Measurements from ENCODE around the gene SCN7A. TPM values are rescaled to one million over a fixed set of nuclear protein-coding genes. Genes with fewer than 3 reads are reported as not detected.
"Not testable (repeated sequence)": the region's sequence is repeated elsewhere in the genome, so short reads cannot be mapped to it uniquely, and the experiment has no call there.

The SCN7A gene
- total and polyA plus RNA-seq, 4 donors = under 0.01 to 5.0 (median 3.6) TPM; not detected in 1

DNA sequence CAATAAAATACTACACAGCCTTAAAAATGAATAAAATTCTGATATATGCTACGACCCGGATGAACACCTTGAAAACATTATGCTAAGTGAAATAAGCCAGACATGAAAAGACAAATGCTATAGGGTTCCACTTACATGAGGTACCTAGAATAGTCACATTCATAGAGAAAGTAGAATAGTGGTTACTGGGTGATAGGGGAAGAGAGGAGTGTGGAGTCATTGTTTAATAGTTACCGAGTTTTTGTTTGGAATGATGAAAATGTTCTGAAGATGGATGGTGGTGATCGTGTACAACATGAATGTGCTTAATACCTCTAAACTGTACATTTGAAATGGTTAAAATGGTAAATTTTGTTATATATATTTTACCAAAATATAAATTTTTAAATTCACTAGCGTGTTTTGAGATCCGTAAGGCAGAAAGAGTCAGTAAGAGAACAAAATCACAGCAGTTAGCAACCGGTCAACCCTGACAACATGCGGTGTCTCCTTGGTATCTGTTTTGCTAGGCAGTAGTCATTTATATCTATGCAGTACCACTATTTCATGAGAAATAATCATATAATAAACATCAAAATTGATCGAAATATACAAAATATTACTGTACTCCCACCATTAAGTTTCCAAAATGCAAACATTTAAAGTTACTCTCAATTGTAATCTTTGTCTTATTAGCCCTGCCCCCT, 129.4 kb downstream of the SCN7A start:
- intact Hi-C loops (cut with DNase I) = no loop called here
- no peak overlapping the region for H3K27ac ChIP-seq (ENCODE audit: low read depth in 1 of 2, low read length in 2 of 2)
- H3K9me3 ChIP-seq (ENCODE audit: control insufficient read depth, low read length) = no peaks in the 10 kb centered on the region
- H3K4me1 ChIP-seq (ENCODE audit: control insufficient read depth in 1 of 2, insufficient read depth in 2 of 2, low read length in 2 of 2) = no peaks in the 10 kb centered on the region
- ATAC-seq (ENCODE audit: low FRiP score) (no peak), DNase-seq (no peak)
- 87 to 89% methylated on average over 9 of the region's 9 CpGs for WGBS, 2 donors
- H3K4me3 ChIP-seq (ENCODE audit: low read length in 2 of 2) = no peak overlapping the region
- no peaks in the 10 kb centered on the region for H3K36me3 ChIP-seq (ENCODE audit: control insufficient read depth in 1 of 2, insufficient read depth in 2 of 2, low read length in 1 of 2)
- H3K27me3 ChIP-seq (ENCODE audit: control insufficient read depth in 1 of 2, insufficient read depth in 2 of 2, low read length in 1 of 2) = no peaks in the 10 kb centered on the region

DNA sequence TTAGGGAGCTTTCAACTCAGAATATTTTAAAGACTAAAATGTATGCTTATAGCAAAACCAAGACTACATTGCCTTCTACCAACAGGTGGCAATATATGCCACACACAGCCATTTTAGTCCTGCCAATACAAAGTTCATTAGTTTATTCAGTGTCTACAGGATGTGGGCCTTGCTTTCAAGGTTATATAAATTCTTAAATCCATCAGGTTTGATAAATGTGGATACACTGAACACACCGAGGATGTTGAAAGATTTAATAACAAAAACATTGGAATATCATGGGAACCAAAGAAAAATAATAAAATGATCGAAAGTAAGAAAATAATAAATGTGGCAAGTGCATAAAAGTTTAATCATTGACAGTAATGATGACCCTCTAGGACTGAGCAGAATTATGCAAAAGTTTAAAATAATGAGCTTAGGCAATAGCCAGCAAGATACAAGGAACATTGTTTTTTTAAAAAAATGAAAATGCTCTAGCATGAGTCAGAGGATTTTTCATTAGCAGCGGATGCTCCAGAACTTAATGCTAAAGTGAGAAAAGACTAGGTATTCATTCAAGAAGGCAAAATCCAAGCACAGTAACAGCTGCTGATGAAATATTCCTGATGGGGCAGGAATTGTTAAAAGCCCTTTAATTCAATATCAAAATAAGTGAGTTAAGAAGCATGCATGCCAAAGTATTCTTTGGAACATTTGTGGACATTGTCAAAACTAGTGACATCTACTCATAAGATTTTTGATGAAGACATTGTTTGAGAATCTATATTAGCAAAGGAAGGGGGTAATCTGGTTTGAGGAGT, 132.5 kb downstream of the SCN7A start:
- WGBS, 2 donors = 66 to 70% methylated on average over 3 of the region's 3 CpGs
- Histone ChIP-seq H3K4me1 (ENCODE audit: control insufficient read depth in 1 of 2, insufficient read depth in 2 of 2, low read length in 2 of 2) (no peaks in the 10 kb centered on the region), H3K27ac (ENCODE audit: low read depth in 1 of 2, low read length in 2 of 2) (no peak overlapping the region), H3K4me3 (ENCODE audit: low read length in 2 of 2) (no peak overlapping the region), H3K36me3 (ENCODE audit: control insufficient read depth in 1 of 2, insufficient read depth in 2 of 2, low read length in 1 of 2) (no peaks in the 10 kb centered on the region), H3K27me3 (ENCODE audit: control insufficient read depth in 1 of 2, insufficient read depth in 2 of 2, low read length in 1 of 2) (no peaks in the 10 kb centered on the region), H3K9me3 (ENCODE audit: control insufficient read depth, low read length) (no peaks in the 10 kb centered on the region)
- DNase-seq (no peak), ATAC-seq (ENCODE audit: low FRiP score) (no peak)
- intact Hi-C loops (cut with DNase I) = loop anchor here in 1 of 2 donors (2.0 kb wide), 1 partner anchor 29 kb away; no protein-coding TSS in a partner anchor

DNA sequence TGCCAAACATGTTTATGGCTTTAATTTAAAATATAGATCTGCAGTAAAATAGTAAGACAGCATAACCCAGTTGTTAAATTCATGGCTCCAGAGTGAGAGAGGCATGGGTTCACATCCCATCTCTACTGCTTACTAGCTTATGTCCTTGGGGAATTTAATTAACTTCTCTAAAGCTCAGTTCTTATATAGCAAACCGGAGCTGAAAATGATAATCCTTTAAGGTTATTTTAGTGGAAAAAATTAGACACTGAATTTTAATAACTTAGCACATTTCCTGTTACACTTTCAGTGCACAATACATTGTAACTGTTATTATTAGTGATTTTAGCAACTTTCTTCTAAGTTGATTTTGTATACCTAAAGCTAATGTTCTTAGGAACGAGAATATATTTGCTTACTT, 133.1 kb downstream of the SCN7A start:
- DNase-seq = no peak
- H3K4me1 ChIP-seq (ENCODE audit: control insufficient read depth in 1 of 2, insufficient read depth in 2 of 2, low read length in 2 of 2) = no peaks in the 10 kb centered on the region
- H3K4me3 ChIP-seq (ENCODE audit: low read length in 2 of 2) = no peak overlapping the region
- intact Hi-C loops (cut with DNase I) = loop anchor here in 1 of 2 donors (2.0 kb wide), 1 partner anchor 30 kb away; no protein-coding TSS in a partner anchor
- H3K27me3 ChIP-seq (ENCODE audit: control insufficient read depth in 1 of 2, insufficient read depth in 2 of 2, low read length in 1 of 2) = no peaks in the 10 kb centered on the region
- H3K9me3 ChIP-seq (ENCODE audit: control insufficient read depth, low read length) = no peaks in the 10 kb centered on the region
- no peak for ATAC-seq (ENCODE audit: low FRiP score)
- H3K36me3 ChIP-seq (ENCODE audit: control insufficient read depth in 1 of 2, insufficient read depth in 2 of 2, low read length in 1 of 2) = no peaks in the 10 kb centered on the region
- 64 to 68% methylated on average over 2 of the region's 2 CpGs for WGBS, 2 donors
- no peak overlapping the region for H3K27ac ChIP-seq (ENCODE audit: low read depth in 1 of 2, low read length in 2 of 2)

DNA sequence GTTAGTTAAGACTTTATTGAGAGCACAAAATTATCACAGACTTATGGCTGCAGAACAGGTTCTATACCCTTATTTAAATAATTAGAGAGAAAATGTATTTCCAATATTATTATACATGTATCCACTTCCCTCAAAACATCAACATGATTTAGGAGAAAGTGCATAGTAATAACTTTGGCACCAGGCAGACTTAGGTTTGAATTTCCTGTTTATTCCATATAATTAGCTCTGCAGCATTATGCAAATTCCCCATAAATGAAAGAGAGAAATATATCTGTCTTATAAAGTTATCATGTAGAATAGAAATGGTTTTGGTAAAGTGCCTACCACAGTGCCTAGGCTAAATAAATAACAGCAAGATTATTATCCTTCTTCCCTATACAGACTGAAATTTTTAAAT, 133.6 kb downstream of the SCN7A start:
- DNase-seq (no peak), ATAC-seq (ENCODE audit: low FRiP score) (no peak)
- Histone ChIP-seq H3K27me3 (ENCODE audit: control insufficient read depth in 1 of 2, insufficient read depth in 2 of 2, low read length in 1 of 2) (no peaks in the 10 kb centered on the region), H3K36me3 (ENCODE audit: control insufficient read depth in 1 of 2, insufficient read depth in 2 of 2, low read length in 1 of 2) (no peaks in the 10 kb centered on the region), H3K4me1 (ENCODE audit: control insufficient read depth in 1 of 2, insufficient read depth in 2 of 2, low read length in 2 of 2) (no peaks in the 10 kb centered on the region), H3K4me3 (ENCODE audit: low read length in 2 of 2) (no peak overlapping the region), H3K9me3 (ENCODE audit: control insufficient read depth, low read length) (no peaks in the 10 kb centered on the region), H3K27ac (ENCODE audit: low read depth in 1 of 2, low read length in 2 of 2) (no peak overlapping the region)
- intact Hi-C loops (cut with DNase I) = loop anchor here in 1 of 2 donors (2.0 kb wide), 1 partner anchor 30 kb away; no protein-coding TSS in a partner anchor

DNA sequence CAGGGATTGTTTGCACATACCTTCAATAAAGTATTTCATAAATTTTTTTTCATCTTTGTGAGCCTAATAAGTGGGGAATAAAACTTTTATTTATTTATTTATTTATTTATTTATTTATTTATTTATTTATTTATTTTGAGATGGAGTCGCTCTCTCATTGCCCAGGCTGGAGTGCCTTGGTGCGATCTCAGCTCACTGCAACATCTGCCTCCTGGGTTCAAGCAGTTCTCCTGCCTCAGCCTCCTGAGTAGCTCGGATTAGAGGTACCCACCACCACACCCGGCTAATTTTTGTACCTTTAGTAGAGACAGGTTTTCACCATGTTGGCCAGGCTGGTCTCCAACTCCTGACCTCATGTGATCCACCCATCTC, 136.1 kb downstream of the SCN7A start:
- ATAC-seq (ENCODE audit: low FRiP score) = not testable (repeated sequence)
- 97 to 99% methylated on average over 4 of the region's 4 CpGs for WGBS, 2 donors

DNA sequence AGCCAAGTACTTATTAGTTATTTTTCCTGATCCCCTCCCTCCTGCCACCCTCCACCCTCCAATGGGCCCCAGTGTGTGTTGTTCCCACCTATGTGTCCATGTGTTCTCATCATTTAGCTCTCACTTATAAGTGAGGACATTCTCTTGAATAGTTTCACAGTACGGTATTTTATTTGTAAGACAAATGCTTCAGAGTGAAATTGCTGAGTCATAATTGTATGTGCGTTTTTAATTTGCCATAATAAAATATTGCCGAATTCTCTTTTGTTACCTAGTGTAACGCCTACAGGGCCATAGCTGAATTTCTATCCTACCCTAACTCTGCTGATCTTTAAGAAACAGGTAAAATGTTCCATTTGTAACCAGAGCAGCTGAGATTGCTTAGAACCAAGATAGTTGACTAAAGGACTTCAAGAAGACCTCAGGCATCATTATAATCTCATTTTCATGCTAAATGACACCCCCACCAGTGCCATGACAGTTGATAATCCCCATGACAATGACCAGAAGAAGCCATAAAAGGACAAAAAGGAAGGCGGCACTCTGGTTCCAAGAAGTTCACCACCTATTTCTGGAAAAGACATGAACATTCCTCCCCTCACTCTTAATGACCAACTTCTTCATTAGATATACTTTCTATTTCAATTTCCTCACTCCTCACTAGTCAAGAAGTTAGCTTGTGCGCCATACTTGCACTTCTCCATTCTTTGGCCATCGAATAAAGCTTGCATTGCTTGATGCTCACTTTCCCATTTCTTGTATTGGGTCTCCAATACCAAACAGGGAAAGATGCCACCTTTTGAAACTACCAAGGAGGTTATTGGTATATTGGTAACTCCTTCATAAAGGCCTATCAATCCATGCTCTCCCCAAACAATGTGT, 136.7 kb downstream of the SCN7A start:
- no peaks in the 10 kb centered on the region for H3K4me1 ChIP-seq (ENCODE audit: control insufficient read depth in 1 of 2, insufficient read depth in 2 of 2, low read length in 2 of 2)
- H3K4me3 ChIP-seq (ENCODE audit: low read length in 2 of 2) = no peak overlapping the region
- intact Hi-C loops (cut with DNase I) = no loop called here
- DNase-seq = no peak
- H3K9me3 ChIP-seq (ENCODE audit: control insufficient read depth, low read length) = no peaks in the 10 kb centered on the region
- 79% methylated on average over 7 of the region's 7 CpGs for WGBS, 2 donors
- no peaks in the 10 kb centered on the region for H3K27me3 ChIP-seq (ENCODE audit: control insufficient read depth in 1 of 2, insufficient read depth in 2 of 2, low read length in 1 of 2)
- no peaks in the 10 kb centered on the region for H3K36me3 ChIP-seq (ENCODE audit: control insufficient read depth in 1 of 2, insufficient read depth in 2 of 2, low read length in 1 of 2)
- no peak overlapping the region for H3K27ac ChIP-seq (ENCODE audit: low read depth in 1 of 2, low read length in 2 of 2)
- ATAC-seq (ENCODE audit: low FRiP score) = no peak

More for the DNA sequence above, 136.1 kb downstream of the SCN7A start:
- H3K4me1 ChIP-seq (ENCODE audit: control insufficient read depth in 1 of 2, insufficient read depth in 2 of 2, low read length in 2 of 2); intact Hi-C loops (cut with DNase I); H3K27ac ChIP-seq (ENCODE audit: low read depth in 1 of 2, low read length in 2 of 2); H3K4me3 ChIP-seq (ENCODE audit: low read length in 2 of 2); DNase-seq; H3K27me3 ChIP-seq (ENCODE audit: control insufficient read depth in 1 of 2, insufficient read depth in 2 of 2, low read length in 1 of 2); H3K9me3 ChIP-seq (ENCODE audit: control insufficient read depth, low read length); H3K36me3 ChIP-seq (ENCODE audit: control insufficient read depth in 1 of 2, insufficient read depth in 2 of 2, low read length in 1 of 2): not testable (repeated sequence)

Other genes with a start within 250 kb of the SCN7A start
- 10 to 100 TPM in 1 of 2 donors, 1 to 10 TPM in 1; 2.9 to 15.2 TPM for gene SCN9A, start 118.3 kb downstream of the SCN7A start, total RNA-seq
- gene SCN9A, start 118.3 kb downstream of the SCN7A start, polyA plus RNA-seq = under 1 TPM; 0.13 to 0.51 TPM